ENCODE measurements around the gene DNM2. TPM values are rescaled to one million over a fixed set of nuclear protein-coding genes. Genes with fewer than 3 reads are reported as not detected.
A peak's percentile ranks its signal among the peaks of the same experiment; 100 is the strongest.

DNM2 gene
- total and polyA plus RNA-seq, 9 of the 15 experiments (the other 6 are each of a cell fraction or from before 2014, with no cell fraction given): 2.2 to 161 (median 72.6) TPM

DNA sequence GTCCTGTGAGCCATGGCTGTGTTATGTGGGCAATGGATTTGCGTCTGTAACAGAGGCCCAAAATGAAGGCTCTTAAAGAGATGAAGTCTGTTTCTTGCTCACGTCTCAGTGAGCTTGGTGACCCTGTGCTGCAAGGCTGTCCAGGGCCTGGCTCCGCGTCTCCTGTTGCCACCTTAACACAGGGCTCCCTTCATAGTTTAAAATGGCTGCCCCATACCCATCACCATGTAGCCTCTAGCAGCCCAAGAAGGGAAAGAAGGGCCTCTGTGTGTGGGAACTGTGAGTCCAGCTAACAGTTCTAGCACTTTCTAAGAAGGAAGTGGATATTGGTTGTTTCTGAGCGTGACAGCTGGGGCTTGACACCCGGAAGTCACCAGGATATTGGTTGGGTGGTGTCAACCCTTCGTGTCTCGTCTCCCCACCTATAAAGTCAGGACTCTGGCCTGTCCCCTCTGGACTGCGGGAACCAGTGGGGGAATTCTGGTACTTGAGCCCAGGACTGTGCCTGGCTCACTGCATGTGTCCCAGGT is 97.2 kb downstream of the DNM2 start:
- no peak for DNase-seq (ENCODE audit: extremely low read depth in 1 of 4, low spot score in 3 of 4)
- POLR2A ChIA-PET: interaction anchor here (0.6 to 1.0 kb wide), 4 partner anchors 9 to 78 kb away, joined by 3 to 4 read pairs (median 4); partner anchors contain the start of gene TMED1
- Histone ChIP-seq H3K9ac (ENCODE audit: insufficient read depth in 1 of 2, low read depth in 2 of 2, low read length in 2 of 2) (peak overlapping the region in 1 of 2 experiments; percentile 56; a peak in 2 of 4 replicates), H2AFZ (ENCODE audit: low read depth, low read length) (no peak overlapping the region), H3K27me3 (ENCODE audit: control insufficient read depth in 2 of 2, insufficient read depth in 2 of 2, low read length in 2 of 2) (no peaks in the 10 kb centered on the region), H3K9me1 (ENCODE audit: control insufficient read depth, insufficient read depth, low read length) (no peaks in the 10 kb centered on the region), H3K27ac (ENCODE audit: extremely low read depth, low read depth, low read length) (no peak overlapping the region; the same call in 2 of the 3 replicates), H3K9me3 (replicated peaks; ENCODE audit: control insufficient read depth, insufficient read depth, low read depth, low read length) (no peaks in the 10 kb centered on the region), H3K4me2 (ENCODE audit: insufficient read depth, low read length) (no peak overlapping the region), H3K79me2 (ENCODE audit: control insufficient read depth, insufficient read depth, low read length) (peaks cover 8% of the 10 kb centered on the region; the same call in 2 of the 3 replicates), H3K4me3 (no peak overlapping the region), H4K20me1 (replicated peaks; ENCODE audit: control insufficient read depth, insufficient read depth, low read length) (no peaks in the 10 kb centered on the region; the same call in 1 of the 2 replicates), H3K4me1 (replicated peaks in 1 of 2; ENCODE audit: control insufficient read depth in 2 of 2, insufficient read depth in 2 of 2, low read length in 2 of 2) (peaks cover 33 to 80% of the 10 kb centered on the region in 2 experiments), H3K36me3 (ENCODE audit: control insufficient read depth, insufficient read depth, low read length) (peaks cover 88% of the 10 kb centered on the region; the same call in 2 of the 3 replicates)
- in situ Hi-C loops (cut with MboI): no loop called here
- TF ChIP-seq YY1 (IDR thresholded peaks at IDR 0.05; ENCODE audit: borderline replicate concordance in 1 of 3, control insufficient read depth in 1 of 3, extremely low read depth in 1 of 3, insufficient read depth in 3 of 3, insufficient read length in 1 of 3, insufficient replicate concordance in 2 of 3, low read depth in 1 of 3, low read length in 2 of 3) (peak in 1 of 3 experiments; percentile 50), ETS2 (tag; IDR thresholded peaks at IDR 0.05; ENCODE audit: borderline replicate concordance, poor library complexity, severe bottlenecking) (no peak), ZNF324 (CRISPR knock-in tag; IDR thresholded peaks at IDR 0.05) (no peak), SIN3A (IDR thresholded peaks at IDR 0.05; ENCODE audit: borderline replicate concordance in 2 of 2, control insufficient read depth in 1 of 2, low read depth in 2 of 2, low read length in 2 of 2) (no peak)
- CTCF ChIA-PET (ENCODE audit: low intra/inter-chr PET ratio): no interaction called here
- intact Hi-C loops (cut with micrococcal nuclease): no loop called here
- no TSS peak for BruUV-seq (replicated peaks)
- FAIRE-seq: no peak
- ATAC-seq: no peak
- WGBS (ENCODE audit: insufficient coverage, low coverage, missing lambda C conversion rate): 88% methylated on average over 8 of the region's 9 CpGs
